Mucosa of rectum (tissue), 2 donors: ENCODE data around the gene CYP3A7.
"Not testable (repeated sequence)": the region's sequence is repeated elsewhere in the genome, so short reads cannot be mapped to it uniquely, and the experiment has no call there.

ENCODE experiments used
- H3K27ac ChIP-seq, 2 donors: one replicate each; pipeline ENCODE4 v1.7.0; 2013; ENCODE audit warnings: inconsistent platforms in 2 of 2, low read depth in 2 of 2, low read length in 2 of 2
- H3K27me3 ChIP-seq, 2 donors: one replicate each; pipeline ENCODE4 v1.7.0; 2013; ENCODE audit warnings: low read length in 2 of 2; ENCODE audit not compliant: control insufficient read depth in 2 of 2, insufficient read depth in 2 of 2
- H3K36me3 ChIP-seq, 2 donors: one replicate each; pipeline ENCODE4 v1.7.0; 2013; ENCODE audit warnings: low read length in 2 of 2; ENCODE audit not compliant: control insufficient read depth in 2 of 2, insufficient read depth in 2 of 2
- H3K4me1 ChIP-seq, 2 donors: one replicate each; pipeline ENCODE4 v1.7.0; 2013; ENCODE audit warnings: low read length in 2 of 2, mild to moderate bottlenecking in 1 of 2; ENCODE audit not compliant: control insufficient read depth in 2 of 2, insufficient read depth in 2 of 2
- H3K4me3 ChIP-seq, 2 donors: one replicate each; pipeline ENCODE4 v1.7.0; 2013; ENCODE audit warnings: low read length in 2 of 2
- H3K9ac ChIP-seq, 2 donors: one replicate each; pipeline ENCODE4 v1.7.0; 2013; ENCODE audit warnings: low read length in 2 of 2, low read depth in 1 of 2, mild to moderate bottlenecking in 1 of 2
- H3K9me3 ChIP-seq, 2 donors: one replicate each; pipeline ENCODE4 v1.7.0; 2013; ENCODE audit warnings: low read length in 2 of 2; ENCODE audit not compliant: control insufficient read depth in 2 of 2
- donor health status: healthy.
- donor health status: Normal muscosa, but diverticular disease.

The CYP3A7 gene

GRCh38 chr7:99730992-99731391 lies 4.0 kb downstream of the CYP3A7 start:
- no peak overlapping the region for H3K9ac ChIP-seq
- H3K27ac ChIP-seq = no peak overlapping the region
- H3K36me3 ChIP-seq = no peaks in the 10 kb centered on the region
- H3K4me1 ChIP-seq = no peaks in the 10 kb centered on the region
- no peaks in the 10 kb centered on the region for H3K27me3 ChIP-seq
- H3K4me3 ChIP-seq = no peak overlapping the region
- no peaks in the 10 kb centered on the region for H3K9me3 ChIP-seq

- Histone ChIP-seq H3K27ac (no peak overlapping the region), H3K4me3 (no peak overlapping the region), H3K9ac (no peak overlapping the region), H3K36me3 (no peaks in the 10 kb centered on the region), H3K4me1 (no peaks in the 10 kb centered on the region), H3K27me3 (no peaks in the 10 kb centered on the region), H3K9me3 (no peaks in the 10 kb centered on the region)
Measured at GRCh38 chr7:99730238-99730810, 4.7 kb downstream of the CYP3A7 start.

GRCh38 chr7:99729486-99730237 lies 5.3 kb downstream of the CYP3A7 start:
- H3K4me3 ChIP-seq = no peak overlapping the region
- H3K27me3 ChIP-seq = no peaks in the 10 kb centered on the region
- no peak overlapping the region for H3K9ac ChIP-seq
- no peaks in the 10 kb centered on the region for H3K36me3 ChIP-seq
- no peaks in the 10 kb centered on the region for H3K9me3 ChIP-seq
- no peak overlapping the region for H3K27ac ChIP-seq
- H3K4me1 ChIP-seq = no peaks in the 10 kb centered on the region

- Histone ChIP-seq H3K4me1 (no peaks in the 10 kb centered on the region), H3K27ac (no peak overlapping the region), H3K36me3 (no peaks in the 10 kb centered on the region), H3K9me3 (no peaks in the 10 kb centered on the region), H3K27me3 (no peaks in the 10 kb centered on the region), H3K9ac (no peak overlapping the region), H3K4me3 (no peak overlapping the region)
Measured at GRCh38 chr7:99728615-99729014, 6.4 kb downstream of the CYP3A7 start.

GRCh38 chr7:99723201-99723600 lies 11.8 kb downstream of the CYP3A7 start:
- H3K27me3 ChIP-seq, H3K9me3 ChIP-seq, H3K4me1 ChIP-seq, H3K27ac ChIP-seq, H3K9ac ChIP-seq, H3K36me3 ChIP-seq, H3K4me3 ChIP-seq: not testable (repeated sequence)

- Histone ChIP-seq H3K36me3 (no peaks in the 10 kb centered on the region), H3K27me3 (no peaks in the 10 kb centered on the region), H3K4me3 (no peak overlapping the region), H3K27ac (peak overlapping the region; percentile 65 to 73), H3K4me1 (peaks cover 5 to 6% of the 10 kb centered on the region in 2 donors), H3K9ac (no peak overlapping the region), H3K9me3 (no peaks in the 10 kb centered on the region)
Measured at GRCh38 chr7:99720800-99721595, 14.0 kb downstream of the CYP3A7 start.

GRCh38 chr7:99719996-99720769 lies 14.8 kb downstream of the CYP3A7 start:
- H3K9me3 ChIP-seq = no peaks in the 10 kb centered on the region
- peaks cover 5 to 6% of the 10 kb centered on the region in 2 donors for H3K4me1 ChIP-seq
- H3K9ac ChIP-seq = peak overlapping the region in 1 of 2 donors; percentile 17
- H3K4me3 ChIP-seq = no peak overlapping the region
- H3K36me3 ChIP-seq = no peaks in the 10 kb centered on the region
- H3K27me3 ChIP-seq = no peaks in the 10 kb centered on the region
- H3K27ac ChIP-seq = peak overlapping the region; percentile 65 to 73

- no peak overlapping the region for H3K4me3 ChIP-seq
- H3K9me3 ChIP-seq = no peaks in the 10 kb centered on the region
- no peak overlapping the region for H3K9ac ChIP-seq
- H3K27ac ChIP-seq = no peak overlapping the region
- no peaks in the 10 kb centered on the region for H3K27me3 ChIP-seq
- no peaks in the 10 kb centered on the region for H3K36me3 ChIP-seq
- no peaks in the 10 kb centered on the region for H3K4me1 ChIP-seq
Measured at GRCh38 chr7:99713995-99714570, 20.9 kb downstream of the CYP3A7 start.

GRCh38 chr7:99709838-99710578 lies 25.0 kb downstream of the CYP3A7 start:
- Histone ChIP-seq H3K9ac (no peak overlapping the region), H3K27ac (no peak overlapping the region), H3K4me3 (no peak overlapping the region), H3K36me3 (no peaks in the 10 kb centered on the region), H3K27me3 (no peaks in the 10 kb centered on the region), H3K9me3 (no peaks in the 10 kb centered on the region), H3K4me1 (no peaks in the 10 kb centered on the region)
